Neural cell (in vitro differentiated cells): ENCODE data around the gene ANKRD52.

Experiments
- EZH2 ChIP-seq: fragments of 200-600, 300-800 bp; shearing (Covaris generic), sonication (generic); IDR thresholded peaks from 2 replicates; pipeline ENCODE4 v1.6.1; 2014; ENCODE audit warnings: antibody characterized with exemption, low read length, borderline replicate concordance, mild to moderate bottlenecking; ENCODE audit not compliant: insufficient read depth, poor library complexity, severe bottlenecking
- POLR2AphosphoS5 ChIP-seq: IDR thresholded peaks from 2 replicates; pipeline ENCODE4 v1.6.1; 2012
- SMC3 ChIP-seq: fragments of 450-650 bp; conservative IDR thresholded peaks from 2 replicates; pipeline ENCODE4 v1.6.1; 2014; ENCODE audit warnings: antibody characterized with exemption, mild to moderate bottlenecking, moderate library complexity; ENCODE audit not compliant: poor library complexity
- TF ChIP-seq, protein P1 (sequence below): fragments of 450-650 bp; IDR thresholded peaks from 2 replicates; pipeline ENCODE4 v1.5.1; 2014; ENCODE audit warnings: antibody characterized with exemption, mild to moderate bottlenecking, moderate library complexity; ENCODE audit not compliant: poor library complexity, severe bottlenecking

DNA sequence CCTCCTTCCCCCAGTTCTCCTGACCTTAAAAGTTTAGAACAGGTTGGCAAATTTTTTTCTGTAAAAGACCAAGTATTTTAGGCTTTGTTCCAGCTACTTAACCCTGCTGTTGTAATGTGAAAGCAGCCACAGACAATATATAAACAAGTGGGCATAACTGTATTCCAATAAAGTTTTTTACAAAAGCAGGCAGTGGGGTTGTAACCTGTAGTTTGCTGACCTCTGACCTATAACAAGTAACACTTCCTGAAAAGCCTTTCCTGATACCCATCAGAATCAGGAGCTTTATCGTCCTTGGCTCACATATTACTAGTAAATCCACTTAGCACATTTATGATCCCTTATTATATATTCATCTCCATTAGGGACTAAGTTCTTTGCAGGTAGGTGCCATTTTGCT, 55.8 kb downstream of the ANKRD52 start:
- TF ChIP-seq, protein P1, sequence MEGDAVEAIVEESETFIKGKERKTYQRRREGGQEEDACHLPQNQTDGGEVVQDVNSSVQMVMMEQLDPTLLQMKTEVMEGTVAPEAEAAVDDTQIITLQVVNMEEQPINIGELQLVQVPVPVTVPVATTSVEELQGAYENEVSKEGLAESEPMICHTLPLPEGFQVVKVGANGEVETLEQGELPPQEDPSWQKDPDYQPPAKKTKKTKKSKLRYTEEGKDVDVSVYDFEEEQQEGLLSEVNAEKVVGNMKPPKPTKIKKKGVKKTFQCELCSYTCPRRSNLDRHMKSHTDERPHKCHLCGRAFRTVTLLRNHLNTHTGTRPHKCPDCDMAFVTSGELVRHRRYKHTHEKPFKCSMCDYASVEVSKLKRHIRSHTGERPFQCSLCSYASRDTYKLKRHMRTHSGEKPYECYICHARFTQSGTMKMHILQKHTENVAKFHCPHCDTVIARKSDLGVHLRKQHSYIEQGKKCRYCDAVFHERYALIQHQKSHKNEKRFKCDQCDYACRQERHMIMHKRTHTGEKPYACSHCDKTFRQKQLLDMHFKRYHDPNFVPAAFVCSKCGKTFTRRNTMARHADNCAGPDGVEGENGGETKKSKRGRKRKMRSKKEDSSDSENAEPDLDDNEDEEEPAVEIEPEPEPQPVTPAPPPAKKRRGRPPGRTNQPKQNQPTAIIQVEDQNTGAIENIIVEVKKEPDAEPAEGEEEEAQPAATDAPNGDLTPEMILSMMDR = no peak
- TF ChIP-seq POLR2AphosphoS5 (no peak), SMC3 (no peak), EZH2 (no peak)
